ENCODE results near the gene GGA1. TPM values are rescaled to one million over a fixed set of nuclear protein-coding genes. Genes with fewer than 3 reads are reported as not detected.

The GGA1 gene
- total and polyA plus RNA-seq, 9 of the 15 experiments (the other 6 are each of a cell fraction or from before 2014, with no cell fraction given) = 1.5 to 69.5 (median 31.6) TPM

GRCh38 chr22:37623075-37624016 is 14.7 kb downstream of the GGA1 start (continued):
- TF ChIP-seq ID3 (CRISPR knock-in tag; IDR thresholded peaks at IDR 0.05) = no peak
- no peak for TF ChIP-seq ID3 (tag; IDR thresholded peaks at IDR 0.05)
- no peak for TF ChIP-seq PURB (CRISPR knock-in tag; IDR thresholded peaks at IDR 0.05; ENCODE audit: low read depth)
- no peak for TF ChIP-seq FOXO4 (CRISPR knock-in tag; IDR thresholded peaks at IDR 0.05)
- no peak for TF ChIP-seq NFRKB (IDR thresholded peaks at IDR 0.05; ENCODE audit: low read depth)
- TF ChIP-seq CBFA2T3 (IDR thresholded peaks at IDR 0.05) = no peak
- no peak for TF ChIP-seq ZNF133 (CRISPR knock-in tag; IDR thresholded peaks at IDR 0.05)
- 0 out of 2 replicates have a peak, but pooled peaks have one; percentile 13 for TF ChIP-seq EGR1 (conservative IDR thresholded peaks at IDR 0.05)
- TF ChIP-seq ETV5 (CRISPR knock-in tag; IDR thresholded peaks at IDR 0.05; ENCODE audit: low read depth) = no peak
- no peak for TF ChIP-seq SNAPC5 (CRISPR knock-in tag; IDR thresholded peaks at IDR 0.05)
- no peak for TF ChIP-seq ETV1 (tag; conservative IDR thresholded peaks at IDR 0.05; ENCODE audit: low read depth)
- TF ChIP-seq SAFB (IDR thresholded peaks at IDR 0.05; ENCODE audit: borderline replicate concordance, low read depth, low read length) = no peak
- TF ChIP-seq ZNF12 (CRISPR knock-in tag; IDR thresholded peaks at IDR 0.05) = no peak
- TF ChIP-seq TAF7 (tag; IDR thresholded peaks at IDR 0.05) = no peak
- TF ChIP-seq ZNF609 (CRISPR knock-in tag; IDR thresholded peaks at IDR 0.05; ENCODE audit: borderline replicate concordance) = 0 out of 2 replicates have a peak, but pooled peaks have one; percentile 21
- no peak for TF ChIP-seq ZBTB34 (CRISPR knock-in tag; IDR thresholded peaks at IDR 0.05)
- no peak for TF ChIP-seq IRF1 (CRISPR knock-in tag; IDR thresholded peaks at IDR 0.05; ENCODE audit: borderline replicate concordance)
- TF ChIP-seq SMC3 (conservative IDR thresholded peaks at IDR 0.05; ENCODE audit: insufficient read depth, low read depth, low read length) = peak; percentile 49; the same call in 1 of the 2 replicates

All from K562 (cell line).